HEK293 (cell line): ENCODE measurements around the gene CHMP1A.

ENCODE experiments used
- CTCF ChIA-PET: fragments of 350-600 bp; formaldehyde crosslinking; extraction: SDS; loops from one replicate; lab custom pipeline; 2021; ENCODE audit warnings: antibody characterized with exemption; lab: Yijun Ruan, JAX
- POLR2A ChIA-PET: fragments of 300-600 bp; formaldehyde crosslinking; extraction: SDS; loops from one replicate; lab custom pipeline; 2020; ENCODE audit warnings: antibody characterized with exemption, inconsistent platforms; lab: Yijun Ruan, JAX
- H3K27ac ChIP-seq: fragments of 200-500 bp; sonication (Bioruptor generic); 2 replicates; pipeline ENCODE4 v1.5.1; 2014; ENCODE audit warnings: low read depth, low read length, control low read depth, inconsistent platforms; ENCODE audit errors: extremely low read depth
- H3K36me3 ChIP-seq, 2 experiments: fragments of 200-500 bp in 1 of 2; sonication (Bioruptor generic) in 1 of 2; 1 replicate in 1 of 2; 2 replicates in 1 of 2; pipeline ENCODE4 v1.5.1; 2014 to 2017; ENCODE audit warnings: inconsistent platforms in 2 of 2, low read length in 2 of 2; ENCODE audit not compliant: control insufficient read depth in 2 of 2, insufficient read depth in 1 of 2
- H3K4me1 ChIP-seq: fragments of 200-500 bp; sonication (Bioruptor generic); 2 replicates; pipeline ENCODE4 v1.5.1; 2014; ENCODE audit warnings: mild to moderate bottlenecking, low read length, inconsistent platforms; ENCODE audit not compliant: control insufficient read depth, insufficient read depth
- H3K4me3 ChIP-seq: 2 replicates; pipeline ENCODE4 v1.5.1; 2011; ENCODE audit warnings: low read depth, mild to moderate bottlenecking, control low read depth, low read length, moderate library complexity
- H3K9me3 ChIP-seq: fragments of 200-500 bp; sonication (Bioruptor generic); 2 replicates; pipeline ENCODE4 v1.5.1; 2014; ENCODE audit warnings: low read depth, low read length, inconsistent platforms; ENCODE audit not compliant: control insufficient read depth, insufficient read depth
- KLF1 ChIP-seq: fragments of 450-650 bp; formaldehyde crosslinking; IDR thresholded peaks from 2 replicates; pipeline ENCODE4 v1.5.1; 2016; ENCODE audit warnings: missing biosample characterization, missing genetic modification characterization
- WT1 ChIP-seq: fragments of 450-650 bp; formaldehyde crosslinking; IDR thresholded peaks from 2 replicates; pipeline ENCODE4 v1.5.1; 2016; ENCODE audit warnings: missing biosample characterization, missing genetic modification characterization
- ZBTB17 ChIP-seq: fragments of 450-650 bp; formaldehyde crosslinking; IDR thresholded peaks from 2 replicates; pipeline ENCODE4 v1.5.1; 2016; ENCODE audit warnings: missing biosample characterization, missing genetic modification characterization
- ZNF211 ChIP-seq: fragments of 450-650 bp; formaldehyde crosslinking; IDR thresholded peaks from 2 replicates; pipeline ENCODE4 v1.5.1; 2016; ENCODE audit warnings: low read depth, missing biosample characterization, missing genetic modification characterization
- ZNF26 ChIP-seq: fragments of 450-650 bp; formaldehyde crosslinking; IDR thresholded peaks from 2 replicates; pipeline ENCODE4 v1.5.1; 2016; ENCODE audit warnings: missing biosample characterization, missing genetic modification characterization
- ZNF433 ChIP-seq: fragments of 450-650 bp; formaldehyde crosslinking; IDR thresholded peaks from 2 replicates; pipeline ENCODE4 v1.5.1; 2016; ENCODE audit warnings: missing biosample characterization, missing genetic modification characterization, low read depth
- ZNF654 ChIP-seq: fragments of 450-650 bp; formaldehyde crosslinking; IDR thresholded peaks from 2 replicates; pipeline ENCODE4 v1.5.1; 2016; ENCODE audit warnings: low read depth, missing biosample characterization, missing genetic modification characterization
- ZNF670 ChIP-seq: fragments of 450-650 bp; formaldehyde crosslinking; IDR thresholded peaks from 2 replicates; pipeline ENCODE4 v1.5.1; 2016; ENCODE audit warnings: missing biosample characterization, missing genetic modification characterization, low read depth
- ZNF747 ChIP-seq: fragments of 450-650 bp; formaldehyde crosslinking; IDR thresholded peaks from 2 replicates; pipeline ENCODE4 v1.5.1; 2016; ENCODE audit warnings: missing biosample characterization, missing genetic modification characterization

Gene CHMP1A

GRCh38 chr16:89595330-89596060 lies 62.0 kb downstream of the CHMP1A start:
- H3K4me3 ChIP-seq = no peak overlapping the region
- no peaks in the 10 kb centered on the region for H3K4me1 ChIP-seq
- ChIA-PET POLR2A (no interaction called here), CTCF (no interaction called here)
- no peak overlapping the region for H3K27ac ChIP-seq
- TF ChIP-seq ZNF654 (tag by site-specific recombination) (no peak), ZNF747 (tag by site-specific recombination) (no peak), WT1 (tag by site-specific recombination) (no peak), ZNF26 (no peak), KLF1 (no peak), ZBTB17 (tag by site-specific recombination) (no peak), ZNF433 (tag by site-specific recombination) (no peak), ZNF211 (no peak), ZNF670 (tag by site-specific recombination) (no peak)
- H3K9me3 ChIP-seq = no peaks in the 10 kb centered on the region
- H3K36me3 ChIP-seq = no peaks in the 10 kb centered on the region
